Keratinocyte (primary cell): ENCODE results near the gene KCNT2. TPM values are rescaled to one million over a fixed set of nuclear protein-coding genes. Genes with fewer than 3 reads are reported as not detected.

Source experiments
- DNase-seq: peaks from one replicate; pipeline ENCODE4 v3.0.0-alpha.2; 2011; ENCODE audit warnings: low read depth, missing footprints, low spot score
- FAIRE-seq: peaks from 2 replicates; lab custom pipeline; 2011; peaks lifted over from hg19 to GRCh38; lab: Jason Lieb, UNC
- H2AFZ ChIP-seq: 2 replicates; pipeline ENCODE4 v1.6.0; 2012; ENCODE audit warnings: low read length, control low read depth, inconsistent platforms; ENCODE audit not compliant: control insufficient read depth
- H3K27ac ChIP-seq: 2 replicates; pipeline ENCODE4 v1.5.1; 2011; ENCODE audit warnings: low read length; ENCODE audit not compliant: control insufficient read depth, insufficient read depth
- H3K27me3 ChIP-seq: 3 replicates; pipeline ENCODE4 v1.6.0; 2011; ENCODE audit warnings: low read length; ENCODE audit not compliant: control insufficient read depth, insufficient read depth; ENCODE audit errors: extremely low read depth
- H3K36me3 ChIP-seq, 2 experiments: 2 replicates in 1 of 2; 3 replicates in 1 of 2; pipeline ENCODE4 v1.5.1; 2011; ENCODE audit warnings: low read length in 2 of 2, mild to moderate bottlenecking in 1 of 2; ENCODE audit not compliant: control insufficient read depth in 2 of 2, insufficient read depth in 2 of 2; ENCODE audit errors: extremely low read depth in 1 of 2
- H3K4me1 ChIP-seq: 3 replicates; pipeline ENCODE4 v1.5.1; 2011; ENCODE audit warnings: low read length; ENCODE audit not compliant: control insufficient read depth, insufficient read depth; ENCODE audit errors: extremely low read depth
- H3K4me2 ChIP-seq: 3 replicates; pipeline ENCODE4 v1.6.0; 2011; ENCODE audit warnings: low read depth, low read length; ENCODE audit not compliant: control insufficient read depth, insufficient read depth; ENCODE audit errors: extremely low read depth
- H3K4me3 ChIP-seq, 3 experiments: fragments of 200-600 bp in 1 of 3; sonication (generic) in 1 of 3; 2 replicates in 2 of 3; 3 replicates in 1 of 3; pipeline ENCODE4 v1.5.1; 2011 to 2016; ENCODE audit warnings: low read length in 3 of 3, mild to moderate bottlenecking in 3 of 3, control low read depth in 2 of 3, inconsistent platforms in 1 of 3, low read depth in 1 of 3, mixed read lengths in 1 of 3, mixed run types in 1 of 3, moderate library complexity in 1 of 3; ENCODE audit not compliant: control insufficient read depth in 2 of 3, insufficient read depth in 2 of 3; ENCODE audit errors: extremely low read depth in 1 of 3
- H3K79me2 ChIP-seq: 2 replicates; pipeline ENCODE4 v1.6.0; 2012; ENCODE audit warnings: low read length; ENCODE audit not compliant: control insufficient read depth, insufficient read depth
- H3K9ac ChIP-seq: 3 replicates; pipeline ENCODE4 v1.6.0; 2011; ENCODE audit warnings: low read length; ENCODE audit not compliant: control insufficient read depth, insufficient read depth; ENCODE audit errors: extremely low read depth
- H3K9me1 ChIP-seq: 3 replicates; pipeline ENCODE4 v1.6.0; 2011; ENCODE audit warnings: low read length; ENCODE audit not compliant: control insufficient read depth, insufficient read depth; ENCODE audit errors: extremely low read depth
- H3K9me3 ChIP-seq: 2 replicates; pipeline ENCODE4 v1.5.1; 2012; ENCODE audit warnings: low read depth, low read length; ENCODE audit not compliant: control insufficient read depth
- H4K20me1 ChIP-seq: 3 replicates; pipeline ENCODE4 v1.6.0; 2011; ENCODE audit warnings: low read length; ENCODE audit not compliant: control insufficient read depth, insufficient read depth; ENCODE audit errors: extremely low read depth
- CTCF ChIP-seq, 3 experiments: IDR thresholded peaks in 1 of 3; conservative IDR thresholded peaks in 1 of 3; optimal IDR thresholded peaks in 1 of 3; 2 replicates in 2 of 3; 3 replicates in 1 of 3; pipeline versions ENCODE3 to v1.5.1; 2011; ENCODE audit warnings: low read length in 3 of 3, mild to moderate bottlenecking in 3 of 3, moderate library complexity in 2 of 3, control low read depth in 1 of 3, inconsistent platforms in 1 of 3; ENCODE audit not compliant: insufficient read depth in 2 of 3; ENCODE audit errors: extremely low read depth in 1 of 3
- EZH2 ChIP-seq: IDR thresholded peaks from one replicate; pipeline ENCODE4 v1.6.1; 2012; ENCODE audit warnings: inconsistent platforms, mild to moderate bottlenecking, low read length, moderate library complexity
- dilution Hi-C: fragments of 300-500 bp; cut with MboI; formaldehyde crosslinking; loops from one replicate; pipeline ENCODE4 v1.7.0; 2020; ENCODE audit warnings: low sequenced_read_pairs; ENCODE audit not compliant: extremely low pct_ligation_motif_present
- polyA plus RNA-seq, 5 experiments: library from polyadenylated mRNA; depleted of rRNA in 3 of 5; stranded (reverse) in 3 of 5; stranded (forward) in 1 of 5; unstranded in 1 of 5; fragments of >200 nt; gene quantifications; 1 replicate in 1 of 5; 2 replicates in 3 of 5; 3 replicates in 1 of 5; pipeline versions ENCODE4 v1.2.1 to v1.2.3, GENCODE V29; 2011 to 2012; ENCODE audit warnings: missing spikeins in 2 of 5, low read depth in 1 of 5, low replicate concordance in 1 of 5

The KCNT2 gene
- polyA plus RNA-seq, 1 donor (not counting 4 experiments of a cell fraction or from before 2014, with no cell fraction given) = not detected

- Histone ChIP-seq H3K4me1 (peaks cover 2% of the 10 kb centered on the region), H3K9me1 (no peaks in the 10 kb centered on the region), H3K9me3 (no peaks in the 10 kb centered on the region), H3K9ac (no peak overlapping the region), H3K27me3 (no peaks in the 10 kb centered on the region), H3K79me2 (no peaks in the 10 kb centered on the region), H3K27ac (no peak overlapping the region), H3K36me3 (no peaks in the 10 kb centered on the region), H3K4me2 (no peak overlapping the region), H2AFZ (no peak overlapping the region), H4K20me1 (no peaks in the 10 kb centered on the region), H3K4me3 (no peak overlapping the region)
- FAIRE-seq = no peak
- dilution Hi-C loops = loop anchor here (25.0 kb wide), 1 partner anchor 318 kb away; no protein-coding TSS in a partner anchor
- TF ChIP-seq CTCF (optimal IDR thresholded peaks at IDR 0.05 in 1 of 3, IDR thresholded peaks at IDR 0.05 in 1 of 3, conservative IDR thresholded peaks at IDR 0.05 in 1 of 3; ENCODE audit: extremely low read depth in 1 of 3, insufficient read depth in 2 of 3, low read length in 3 of 3) (no peak), EZH2 (no peak)
- DNase-seq = no peak
Observed at GRCh38 chr1:196655071-196655470, 46.8 kb upstream of the KCNT2 start.

- Histone ChIP-seq H3K4me3 (no peak overlapping the region), H4K20me1 (no peaks in the 10 kb centered on the region), H3K4me2 (no peak overlapping the region), H3K9me3 (no peaks in the 10 kb centered on the region), H3K9ac (no peak overlapping the region), H3K9me1 (no peaks in the 10 kb centered on the region), H3K79me2 (no peaks in the 10 kb centered on the region), H2AFZ (no peak overlapping the region), H3K36me3 (no peaks in the 10 kb centered on the region), H3K4me1 (peaks cover 2% of the 10 kb centered on the region), H3K27ac (no peak overlapping the region), H3K27me3 (no peaks in the 10 kb centered on the region)
- FAIRE-seq (no peak), DNase-seq (no peak)
- dilution Hi-C loops = loop anchor here (25.0 kb wide), 1 partner anchor 317 kb away; no protein-coding TSS in a partner anchor
- TF ChIP-seq EZH2 = no peak
Observed at GRCh38 chr1:196654271-196654670, 46.0 kb upstream of the KCNT2 start.
